GM19438 (cell line): Measurements from ENCODE around the gene KIFC3.
"Not testable (repeated sequence)": the region's sequence is repeated elsewhere in the genome, so short reads cannot be mapped to it uniquely, and the experiment has no call there.

Source experiments
- ATAC-seq: cut with Tn5 transposase; IDR thresholded peaks from one replicate; pipeline ENCODE4 v1.9.1; 2021; ENCODE audit warnings: low read depth; ENCODE audit not compliant: unreplicated experiment

KIFC3 gene

GRCh38 chr16:57788252-57788841 is 13.9 kb downstream of the KIFC3 start:
- ATAC-seq, result no peak

DNA sequence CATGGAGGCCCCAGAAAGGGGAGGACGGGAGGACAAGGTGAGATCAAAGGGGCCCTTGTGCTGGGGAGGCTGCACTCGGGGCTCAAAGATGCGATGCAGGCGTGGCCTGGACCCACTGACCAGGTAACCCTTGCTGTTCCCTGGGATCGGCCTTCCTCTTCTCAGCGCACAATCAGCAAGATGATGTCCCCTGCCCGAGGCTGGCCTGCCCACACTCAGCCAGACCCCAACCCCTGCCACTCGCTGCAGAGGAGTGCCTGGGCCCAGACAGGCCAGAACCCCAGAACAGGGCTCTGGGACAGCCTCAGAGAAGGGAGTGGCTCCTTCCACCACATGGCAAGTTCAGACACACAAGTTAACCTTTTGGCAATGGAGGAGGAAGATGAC is 14.8 kb downstream of the KIFC3 start:
- no peak for ATAC-seq

DNA sequence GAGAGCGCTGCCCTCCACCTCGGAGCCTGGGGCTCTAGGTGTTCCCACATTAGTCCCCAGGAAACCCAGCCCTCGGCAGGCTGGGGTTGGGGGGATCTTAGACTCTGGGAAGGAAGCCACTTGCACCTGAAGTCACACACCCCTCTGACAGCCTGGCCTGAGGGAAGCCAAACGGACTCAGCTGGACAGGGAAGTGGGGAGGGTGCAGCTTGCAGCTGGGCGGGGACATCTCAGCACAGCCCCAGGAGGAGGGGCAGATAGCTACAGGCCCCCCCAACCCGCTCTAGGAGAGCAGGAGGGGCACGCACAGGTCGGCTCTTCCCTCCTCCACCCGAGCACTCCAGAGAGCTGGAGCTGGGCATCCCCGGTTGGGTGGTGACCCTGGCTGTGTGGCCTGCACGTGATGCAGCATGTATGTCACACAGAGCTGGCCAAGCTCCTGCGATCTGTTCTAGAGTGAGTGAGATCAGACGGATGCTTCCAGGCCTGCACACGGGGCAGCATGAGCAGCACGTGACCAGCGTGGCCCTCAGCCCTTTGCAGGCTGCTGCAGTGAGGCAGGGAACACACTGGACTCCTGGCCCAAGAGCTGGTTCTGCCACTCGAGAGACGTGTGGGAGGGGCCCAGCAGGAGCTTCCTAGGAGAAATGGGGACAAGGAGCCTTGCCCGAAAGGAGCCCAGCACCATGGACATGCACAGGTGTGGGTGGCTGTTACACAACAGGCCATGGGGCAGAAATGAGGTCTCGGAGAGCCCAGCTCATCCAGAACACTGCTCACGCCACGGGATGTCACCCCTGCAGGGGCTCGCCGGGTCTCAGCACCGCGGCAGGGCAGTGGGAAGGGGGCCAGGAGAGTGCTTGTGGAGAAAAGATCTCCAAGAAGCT is 15.4 kb downstream of the KIFC3 start:
- ATAC-seq, result no peak

DNA sequence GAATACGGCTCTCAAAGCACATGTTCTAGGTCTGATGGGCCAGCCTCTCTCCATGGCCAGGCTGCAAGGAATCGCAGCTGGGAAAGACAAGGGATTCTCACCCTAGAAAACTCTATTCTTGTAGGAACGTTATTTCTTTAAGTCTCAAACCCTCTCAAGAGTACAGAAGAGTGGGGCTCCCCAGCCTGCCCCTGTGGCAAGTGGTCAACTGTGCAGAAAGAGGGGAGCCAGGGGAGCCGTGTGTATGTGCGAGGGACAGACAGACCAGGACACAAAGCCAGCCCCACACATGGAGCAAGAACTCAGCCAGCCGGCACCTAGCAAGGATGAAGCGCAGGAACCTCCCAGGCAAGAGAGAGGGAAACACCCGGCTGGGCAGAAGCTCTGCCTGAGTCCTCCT is 16.4 kb downstream of the KIFC3 start:
- ATAC-seq, result no peak

- no peak for ATAC-seq
Observed at GRCh38 chr16:57785385-57785784, 16.9 kb downstream of the KIFC3 start.

GRCh38 chr16:57784334-57784733 is 18.0 kb downstream of the KIFC3 start:
- ATAC-seq, result no peak

- no peak for ATAC-seq
Observed at GRCh38 chr16:57783883-57784282, 18.4 kb downstream of the KIFC3 start.

DNA sequence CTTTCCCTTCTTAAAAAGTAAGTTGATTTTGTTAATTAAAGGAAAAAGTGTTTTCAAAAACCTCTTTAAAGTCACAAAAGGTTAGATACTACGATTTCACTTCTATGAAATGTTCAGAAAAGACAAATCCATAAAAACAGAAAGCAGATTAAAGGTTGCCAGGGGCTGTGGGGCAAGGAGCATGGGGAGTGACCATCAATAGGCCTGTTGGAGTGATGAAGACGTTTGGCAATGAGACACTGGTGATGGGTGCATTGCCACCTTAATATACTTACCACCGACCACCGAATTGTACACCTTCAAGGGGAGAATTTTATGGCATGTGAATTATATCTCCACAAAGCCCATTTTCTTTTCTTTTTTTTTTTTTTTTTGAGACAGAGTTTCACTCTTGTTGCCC is 19.2 kb downstream of the KIFC3 start:
- no peak for ATAC-seq

- not testable (repeated sequence) for ATAC-seq
Observed at GRCh38 chr16:57782607-57783055, 19.7 kb downstream of the KIFC3 start.

GRCh38 chr16:57781741-57782606 is 20.3 kb downstream of the KIFC3 start:
- no peak for ATAC-seq

DNA sequence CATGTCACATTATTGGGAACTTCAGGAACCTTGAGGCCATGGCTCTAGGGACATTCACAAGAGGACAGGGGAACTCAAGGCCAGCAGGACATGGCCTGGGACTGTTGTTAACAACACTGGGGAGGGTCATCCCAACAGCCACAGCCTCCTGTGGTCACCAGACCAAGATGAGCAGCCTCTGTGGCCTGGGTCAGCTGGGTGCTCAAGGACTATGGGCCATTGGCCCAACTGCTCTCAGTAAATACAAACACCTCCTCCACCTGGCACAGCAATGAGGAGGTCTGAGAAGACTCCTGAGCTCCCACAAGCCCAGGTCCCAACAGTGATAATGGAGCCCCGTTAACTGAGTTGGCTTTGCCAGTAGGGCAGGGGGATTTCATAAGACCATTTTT is 20.9 kb downstream of the KIFC3 start:
- ATAC-seq, result no peak

DNA sequence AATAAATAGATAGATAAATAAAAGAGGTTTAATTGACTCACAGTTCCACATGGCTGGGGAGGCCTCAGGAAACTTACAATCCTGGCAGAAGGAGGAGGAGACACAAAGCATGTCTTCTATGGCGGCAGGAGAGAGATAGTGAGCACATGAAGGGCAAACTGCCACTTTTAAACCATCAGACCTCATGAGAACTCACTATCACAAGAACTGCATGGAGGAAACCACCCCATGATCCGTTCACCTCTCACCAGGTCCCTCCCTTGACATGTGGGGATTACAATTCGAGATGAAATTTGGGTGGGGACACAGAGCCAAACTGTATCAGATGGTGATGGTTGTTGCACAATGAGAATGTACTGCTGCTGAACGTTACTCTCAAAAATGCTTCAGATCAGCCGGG is 22.5 kb downstream of the KIFC3 start:
- ATAC-seq, result not testable (repeated sequence)

- no peak for ATAC-seq
Observed at GRCh38 chr16:57778658-57779057, 23.6 kb downstream of the KIFC3 start.

GRCh38 chr16:57775661-57776469 is 26.4 kb downstream of the KIFC3 start:
- no peak for ATAC-seq

GRCh38 chr16:57774705-57775285 is 27.5 kb downstream of the KIFC3 start:
- ATAC-seq, result no peak

GRCh38 chr16:57773655-57774295 is 28.5 kb downstream of the KIFC3 start:
- no peak for ATAC-seq

DNA sequence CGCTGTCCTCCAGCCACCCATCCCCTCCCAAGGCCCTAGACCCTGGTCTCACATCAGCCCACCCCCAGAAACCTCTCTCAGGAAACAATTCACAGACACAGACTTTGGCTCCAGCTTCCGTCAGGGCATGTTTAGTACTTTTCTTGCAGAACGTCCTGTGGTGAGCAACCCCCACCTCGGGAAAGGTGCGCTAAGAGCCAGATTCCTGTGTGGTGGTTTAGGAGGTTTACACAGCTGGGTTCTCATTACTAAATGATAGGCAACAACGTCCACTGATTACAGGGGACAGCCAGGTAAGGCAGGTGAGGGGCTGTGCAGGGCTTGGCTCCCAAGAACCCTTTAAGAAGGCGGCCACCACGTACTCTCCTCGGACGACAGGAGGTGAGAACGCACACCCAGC is 29.3 kb downstream of the KIFC3 start:
- ATAC-seq, result no peak

GRCh38 chr16:57771141-57771785 is 31.0 kb downstream of the KIFC3 start:
- ATAC-seq, result no peak

DNA sequence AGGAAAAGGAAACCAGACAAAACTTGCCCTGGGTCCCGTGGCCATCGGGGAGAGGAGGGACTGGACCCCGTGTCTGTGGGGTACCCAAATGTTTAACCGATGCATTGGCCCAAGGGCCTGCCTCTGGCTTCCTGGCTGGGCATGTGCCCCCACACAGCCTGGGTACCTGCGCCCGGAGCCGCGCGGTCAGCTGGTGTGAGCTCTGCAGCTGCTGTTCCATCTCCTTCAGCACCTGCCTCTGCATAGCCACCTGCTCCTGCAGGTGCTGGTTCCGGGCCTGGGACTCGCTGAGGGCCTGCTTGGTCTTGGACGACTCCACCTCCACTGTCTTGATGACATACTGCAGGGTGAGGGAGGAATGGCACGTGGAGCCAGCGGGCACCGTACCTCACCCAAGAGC is 31.9 kb downstream of the KIFC3 start:
- no peak for ATAC-seq
